Loucy (cell line): ENCODE measurements around the gene TESMIN.

Experiments used
- H2AFZ ChIP-seq: fragments of 200-600 bp; sonication (generic); 2 replicates; pipeline ENCODE4 v1.6.0; 2016; ENCODE audit warnings: antibody characterized with exemption, mild to moderate bottlenecking, low read length, moderate library complexity
- H3F3A ChIP-seq: fragments of 200-600 bp; 2 replicates; pipeline ENCODE4 v1.6.0; 2016; ENCODE audit warnings: antibody characterized with exemption, low read depth, mild to moderate bottlenecking
- H3K27me3 ChIP-seq: fragments of 200-600 bp; sonication (generic); 2 replicates; pipeline ENCODE4 v1.6.1; 2014; ENCODE audit warnings: low read length, mild to moderate bottlenecking; ENCODE audit not compliant: insufficient read depth, poor library complexity, severe bottlenecking
- H3K36me3 ChIP-seq: fragments of 200-600 bp; sonication (generic); 2 replicates; pipeline ENCODE4 v1.6.1; 2016; ENCODE audit warnings: low read length; ENCODE audit not compliant: insufficient read depth
- H3K4me1 ChIP-seq: fragments of 200-600 bp; sonication (generic); 2 replicates; pipeline ENCODE4 v1.5.1; 2014; ENCODE audit warnings: low read length, mild to moderate bottlenecking; ENCODE audit not compliant: insufficient read depth, poor library complexity, severe bottlenecking
- H3K4me2 ChIP-seq: fragments of 200-600 bp; sonication (generic); 2 replicates; pipeline ENCODE4 v1.6.0; 2014; ENCODE audit warnings: antibody characterized with exemption, low read length, low read depth, mild to moderate bottlenecking; ENCODE audit not compliant: poor library complexity, severe bottlenecking
- H3K4me3 ChIP-seq: fragments of 200-600 bp; sonication (generic); 2 replicates; pipeline ENCODE4 v1.5.1; 2014; ENCODE audit warnings: low read length, mild to moderate bottlenecking, mixed read lengths; ENCODE audit not compliant: poor library complexity, severe bottlenecking
- H3K79me2 ChIP-seq: fragments of 200-600 bp; sonication (generic); 2 replicates; pipeline ENCODE4 v1.6.1; 2014; ENCODE audit warnings: low read length; ENCODE audit not compliant: insufficient read depth
- H3K9ac ChIP-seq: fragments of 200-600 bp; sonication (generic); 2 replicates; pipeline ENCODE4 v1.6.0; 2014; ENCODE audit warnings: mild to moderate bottlenecking, low read depth, low read length, moderate library complexity; ENCODE audit not compliant: poor library complexity, severe bottlenecking
- H3K9me2 ChIP-seq: fragments of 200-600 bp; sonication (generic); replicated peaks from 2 replicates; pipeline ENCODE4 v1.6.1; 2016; ENCODE audit warnings: low read depth, low read length, mixed read lengths
- H3K9me3 ChIP-seq: fragments of 200-600 bp; sonication (generic); 2 replicates; pipeline ENCODE4 v1.6.1; 2014; ENCODE audit warnings: mild to moderate bottlenecking, antibody characterized with exemption, low read length, low read depth; ENCODE audit not compliant: insufficient read depth
- H4K20me1 ChIP-seq: fragments of 200-600 bp; sonication (generic); 2 replicates; pipeline ENCODE4 v1.6.0; 2014; ENCODE audit warnings: antibody characterized with exemption, low read length, mild to moderate bottlenecking; ENCODE audit not compliant: insufficient read depth, poor library complexity, severe bottlenecking
- CTCF ChIP-seq: fragments of 200-600 bp; sonication (generic); conservative IDR thresholded peaks from 2 replicates; pipeline ENCODE4 v1.5.1; 2014; ENCODE audit warnings: mild to moderate bottlenecking, antibody characterized with exemption, low read length
- EZH2phosphoT487 ChIP-seq: fragments of 200-600 bp; IDR thresholded peaks from 2 replicates; pipeline ENCODE4 v1.6.1; 2018; ENCODE audit warnings: antibody characterized with exemption, mild to moderate bottlenecking, moderate library complexity, borderline replicate concordance

Gene TESMIN

GRCh38 chr11:68753300-68753699 is 2.0 kb upstream of the TESMIN start:
- H3K4me1 ChIP-seq, result no peaks in the 10 kb centered on the region
- no peaks in the 10 kb centered on the region for H3F3A ChIP-seq
- H3K27me3 ChIP-seq, result no peaks in the 10 kb centered on the region
- no peak overlapping the region for H3K4me3 ChIP-seq
- H4K20me1 ChIP-seq, result no peaks in the 10 kb centered on the region
- no peak overlapping the region for H2AFZ ChIP-seq
- no peaks in the 10 kb centered on the region for H3K9me3 ChIP-seq
- peaks cover 34% of the 10 kb centered on the region; the same call in 1 of the 2 replicates for H3K36me3 ChIP-seq
- no peak overlapping the region for H3K4me2 ChIP-seq
- no peak overlapping the region for H3K9ac ChIP-seq
- no peaks in the 10 kb centered on the region for H3K9me2 ChIP-seq
- TF ChIP-seq EZH2phosphoT487, result no peak
- TF ChIP-seq CTCF, result no peak
- no peaks in the 10 kb centered on the region for H3K79me2 ChIP-seq

DNA sequence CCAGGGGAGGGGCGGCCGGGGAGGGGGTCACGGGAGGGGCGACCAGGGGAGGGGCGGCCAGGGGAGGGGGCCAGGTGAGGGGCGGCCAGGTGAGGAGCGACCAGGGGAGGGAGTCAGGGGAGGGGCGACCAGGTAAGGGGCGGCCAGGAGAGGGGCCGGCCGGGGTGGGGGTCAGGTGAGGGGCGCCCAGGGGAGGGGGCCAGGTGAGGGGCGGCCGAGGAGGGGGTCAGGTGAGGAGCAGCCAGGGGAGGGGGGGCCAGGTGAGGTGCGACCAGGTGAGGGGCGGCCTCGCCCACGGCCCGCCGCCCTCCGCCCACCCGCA is 355 bp downstream of the TESMIN start:
- H3K79me2 ChIP-seq, result no peaks in the 10 kb centered on the region
- no peaks in the 10 kb centered on the region for H3F3A ChIP-seq
- H3K4me1 ChIP-seq, result no peaks in the 10 kb centered on the region
- H3K9me3 ChIP-seq, result no peaks in the 10 kb centered on the region
- H3K9ac ChIP-seq, result no peak overlapping the region
- no peak overlapping the region for H3K4me3 ChIP-seq
- TF ChIP-seq CTCF (no peak), EZH2phosphoT487 (no peak)
- H3K4me2 ChIP-seq, result no peak overlapping the region
- no peaks in the 10 kb centered on the region for H3K27me3 ChIP-seq
- no peaks in the 10 kb centered on the region for H3K9me2 ChIP-seq
- peaks cover 10% of the 10 kb centered on the region; the same call in 1 of the 2 replicates for H3K36me3 ChIP-seq
- H2AFZ ChIP-seq, result no peak overlapping the region
- H4K20me1 ChIP-seq, result no peaks in the 10 kb centered on the region

- H3K4me3 ChIP-seq, result no peak overlapping the region
- no peak for TF ChIP-seq CTCF
- TF ChIP-seq EZH2phosphoT487, result no peak
- no peaks in the 10 kb centered on the region for H3K79me2 ChIP-seq
- H3F3A ChIP-seq, result no peaks in the 10 kb centered on the region
- H4K20me1 ChIP-seq, result no peaks in the 10 kb centered on the region
- no peak overlapping the region for H3K9ac ChIP-seq
- no peaks in the 10 kb centered on the region for H3K4me1 ChIP-seq
- H3K27me3 ChIP-seq, result no peaks in the 10 kb centered on the region
- H3K9me2 ChIP-seq, result no peaks in the 10 kb centered on the region
- no peak overlapping the region for H2AFZ ChIP-seq
- no peaks in the 10 kb centered on the region for H3K9me3 ChIP-seq
- no peak overlapping the region for H3K4me2 ChIP-seq
- H3K36me3 ChIP-seq, result peaks cover 9% of the 10 kb centered on the region; the same call in 1 of the 2 replicates
Measured at GRCh38 chr11:68750195-68751003, 921 bp downstream of the TESMIN start.
